KMS-11 (cell line): ENCODE results near the gene KCNE1.
"Not testable (repeated sequence)": the region's sequence is repeated elsewhere in the genome, so short reads cannot be mapped to it uniquely, and the experiment has no call there.

ENCODE experiments used
- H2AFZ ChIP-seq: fragments of 200-600 bp; sonication (generic); 2 replicates; pipeline ENCODE4 v1.6.1; 2016; ENCODE audit warnings: antibody characterized with exemption, mixed run types, low read depth
- H3K27ac ChIP-seq: fragments of 200-600 bp; sonication (generic); 2 replicates; pipeline ENCODE4 v1.6.1; 2016; ENCODE audit warnings: mild to moderate bottlenecking, mixed run types
- H3K27me3 ChIP-seq: fragments of 200-600 bp; sonication (generic); 2 replicates; pipeline ENCODE4 v1.6.1; 2017; ENCODE audit warnings: mild to moderate bottlenecking, low read depth, mixed run types, moderate library complexity; ENCODE audit not compliant: insufficient read depth
- H3K36me3 ChIP-seq: fragments of 200-600 bp; sonication (generic); 2 replicates; pipeline ENCODE4 v1.6.1; 2017; ENCODE audit warnings: mild to moderate bottlenecking, mixed run types; ENCODE audit not compliant: insufficient read depth
- H3K4me1 ChIP-seq: fragments of 200-600 bp; sonication (generic); 2 replicates; pipeline ENCODE4 v1.6.1; 2016; ENCODE audit warnings: mild to moderate bottlenecking, low read depth, mixed run types; ENCODE audit not compliant: poor library complexity, severe bottlenecking
- H3K4me2 ChIP-seq: fragments of 200-600 bp; sonication (generic); 2 replicates; pipeline ENCODE4 v1.7.0; 2016; ENCODE audit warnings: mild to moderate bottlenecking, mixed run types
- H3K4me3 ChIP-seq: fragments of 200-600 bp; sonication (generic); IDR thresholded peaks from 2 replicates; pipeline ENCODE4 v1.6.1; 2017; ENCODE audit warnings: low read depth, low read length, mixed read lengths; ENCODE audit not compliant: insufficient read depth
- H3K79me2 ChIP-seq: fragments of 200-600 bp; sonication (generic); 2 replicates; pipeline ENCODE4 v1.6.1; 2016; ENCODE audit warnings: low read depth, mixed run types; ENCODE audit not compliant: insufficient read depth
- H3K9ac ChIP-seq: fragments of 200-600 bp; sonication (generic); 2 replicates; pipeline ENCODE4 v1.6.1; 2016; ENCODE audit warnings: mild to moderate bottlenecking, mixed run types
- H4K20me1 ChIP-seq: fragments of 200-600 bp; sonication (generic); 2 replicates; pipeline ENCODE4 v1.6.1; 2016; ENCODE audit warnings: mild to moderate bottlenecking, mixed run types; ENCODE audit not compliant: insufficient read depth
- TF ChIP-seq, protein P1 (sequence below): fragments of 200-600 bp; sonication (generic); conservative IDR thresholded peaks from 2 replicates; pipeline ENCODE4 v1.6.1; 2017; ENCODE audit warnings: low read depth, mild to moderate bottlenecking, antibody characterized with exemption, low read length, moderate library complexity, mixed read lengths

The KCNE1 gene

GRCh38 chr21:34498623-34499022 lies 13.4 kb downstream of the KCNE1 start:
- H4K20me1 ChIP-seq, result no peaks in the 10 kb centered on the region
- H3K36me3 ChIP-seq, result no peaks in the 10 kb centered on the region
- no peaks in the 10 kb centered on the region for H3K79me2 ChIP-seq
- H2AFZ ChIP-seq, result no peak overlapping the region
- TF ChIP-seq, protein P1, sequence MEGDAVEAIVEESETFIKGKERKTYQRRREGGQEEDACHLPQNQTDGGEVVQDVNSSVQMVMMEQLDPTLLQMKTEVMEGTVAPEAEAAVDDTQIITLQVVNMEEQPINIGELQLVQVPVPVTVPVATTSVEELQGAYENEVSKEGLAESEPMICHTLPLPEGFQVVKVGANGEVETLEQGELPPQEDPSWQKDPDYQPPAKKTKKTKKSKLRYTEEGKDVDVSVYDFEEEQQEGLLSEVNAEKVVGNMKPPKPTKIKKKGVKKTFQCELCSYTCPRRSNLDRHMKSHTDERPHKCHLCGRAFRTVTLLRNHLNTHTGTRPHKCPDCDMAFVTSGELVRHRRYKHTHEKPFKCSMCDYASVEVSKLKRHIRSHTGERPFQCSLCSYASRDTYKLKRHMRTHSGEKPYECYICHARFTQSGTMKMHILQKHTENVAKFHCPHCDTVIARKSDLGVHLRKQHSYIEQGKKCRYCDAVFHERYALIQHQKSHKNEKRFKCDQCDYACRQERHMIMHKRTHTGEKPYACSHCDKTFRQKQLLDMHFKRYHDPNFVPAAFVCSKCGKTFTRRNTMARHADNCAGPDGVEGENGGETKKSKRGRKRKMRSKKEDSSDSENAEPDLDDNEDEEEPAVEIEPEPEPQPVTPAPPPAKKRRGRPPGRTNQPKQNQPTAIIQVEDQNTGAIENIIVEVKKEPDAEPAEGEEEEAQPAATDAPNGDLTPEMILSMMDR, result no peak
- no peak overlapping the region for H3K9ac ChIP-seq
- H3K4me3 ChIP-seq, result no peak overlapping the region
- H3K4me1 ChIP-seq, result no peaks in the 10 kb centered on the region
- no peak overlapping the region for H3K27ac ChIP-seq
- H3K27me3 ChIP-seq, result no peaks in the 10 kb centered on the region
- no peak overlapping the region for H3K4me2 ChIP-seq

- not testable (repeated sequence) for H3K79me2 ChIP-seq, H3K36me3 ChIP-seq, H3K4me3 ChIP-seq, H3K4me2 ChIP-seq, H3K4me1 ChIP-seq, H3K27me3 ChIP-seq, H3K9ac ChIP-seq, H2AFZ ChIP-seq, H4K20me1 ChIP-seq, H3K27ac ChIP-seq
Measured at GRCh38 chr21:34483854-34484253, 28.2 kb downstream of the KCNE1 start.

GRCh38 chr21:34483435-34483834 lies 28.6 kb downstream of the KCNE1 start:
- not testable (repeated sequence) for H3K9ac ChIP-seq, H3K4me2 ChIP-seq, H3K79me2 ChIP-seq, H3K4me3 ChIP-seq, H3K27ac ChIP-seq, H3K4me1 ChIP-seq, H3K36me3 ChIP-seq, H4K20me1 ChIP-seq, H2AFZ ChIP-seq, H3K27me3 ChIP-seq

DNA sequence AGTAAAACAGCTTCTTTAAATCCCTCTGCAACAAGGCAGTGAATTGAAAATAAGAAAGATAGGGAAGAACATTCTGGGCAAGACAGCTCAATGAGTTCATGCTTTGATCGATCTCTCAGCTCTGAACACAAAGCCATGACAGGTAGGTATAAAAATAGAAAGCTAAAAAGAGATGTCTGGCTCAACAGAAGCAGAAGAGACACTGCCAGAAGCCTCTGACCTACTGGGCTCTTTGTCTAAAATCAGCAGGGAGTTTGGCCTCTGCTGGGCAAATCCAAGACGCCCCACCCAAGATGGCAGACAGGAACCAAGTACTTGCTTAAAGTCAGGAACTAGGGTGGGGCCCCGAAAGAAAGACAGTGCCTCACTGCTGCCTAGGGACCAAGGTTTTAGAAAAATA lies 44.7 kb downstream of the KCNE1 start:
- not testable (repeated sequence) for H3K36me3 ChIP-seq, H4K20me1 ChIP-seq, H3K4me1 ChIP-seq, H3K9ac ChIP-seq, H3K4me2 ChIP-seq, H3K27ac ChIP-seq, H2AFZ ChIP-seq, H3K79me2 ChIP-seq, H3K27me3 ChIP-seq, H3K4me3 ChIP-seq

DNA sequence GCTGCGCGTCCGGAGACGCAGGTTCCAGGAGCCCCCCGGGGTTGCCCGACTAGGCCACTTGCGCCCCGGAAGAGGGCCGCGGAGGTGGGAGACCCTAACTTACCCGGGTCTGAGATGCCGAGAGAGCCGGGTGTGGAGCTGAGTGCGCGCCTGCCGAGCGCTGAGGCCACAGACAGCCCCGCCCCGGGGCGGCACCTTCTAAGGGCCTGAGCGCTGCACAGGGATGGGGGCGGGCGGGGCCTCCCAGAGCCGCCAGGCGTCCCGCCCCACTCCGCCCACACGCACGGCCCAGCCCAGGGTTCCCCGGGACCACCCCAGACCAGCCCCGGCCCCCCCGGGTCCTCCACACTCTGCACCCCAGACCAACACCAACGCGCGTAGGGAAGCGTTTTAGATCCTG lies 52.6 kb downstream of the KCNE1 start:
- H3K36me3 ChIP-seq, H3K27ac ChIP-seq, H4K20me1 ChIP-seq, H2AFZ ChIP-seq, H3K79me2 ChIP-seq, H3K4me3 ChIP-seq, H3K4me1 ChIP-seq, H3K27me3 ChIP-seq, H3K4me2 ChIP-seq, H3K9ac ChIP-seq: not testable (repeated sequence)

- not testable (repeated sequence) for H3K79me2 ChIP-seq, H3K4me3 ChIP-seq, H3K36me3 ChIP-seq, H3K4me2 ChIP-seq, H2AFZ ChIP-seq, H3K27me3 ChIP-seq, H3K27ac ChIP-seq, H4K20me1 ChIP-seq, H3K4me1 ChIP-seq, H3K9ac ChIP-seq
Measured at GRCh38 chr21:34458266-34458665, 53.7 kb downstream of the KCNE1 start.

DNA sequence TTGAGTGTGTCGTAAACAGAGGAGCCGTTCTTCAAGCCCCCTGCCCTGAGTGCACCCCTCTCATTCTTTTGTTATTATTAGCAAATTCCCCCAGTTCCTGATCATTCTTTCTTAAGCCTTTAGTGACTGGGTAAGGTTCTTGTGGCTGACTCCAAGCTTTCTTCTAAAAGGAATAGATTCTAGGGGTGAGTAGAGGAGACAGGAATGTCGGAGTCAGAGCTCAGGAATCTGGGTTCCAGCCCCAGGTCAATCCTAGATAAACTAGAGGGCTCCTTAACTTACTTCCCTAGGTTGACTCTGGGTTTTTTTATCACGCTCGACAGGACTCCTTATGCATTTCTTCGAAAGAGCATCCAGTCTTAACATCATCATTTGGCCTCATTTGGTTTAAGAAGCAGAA lies 55.8 kb downstream of the KCNE1 start:
- H3K9ac ChIP-seq, H4K20me1 ChIP-seq, H3K4me2 ChIP-seq, H2AFZ ChIP-seq, H3K4me1 ChIP-seq, H3K4me3 ChIP-seq, H3K79me2 ChIP-seq, H3K27ac ChIP-seq, H3K27me3 ChIP-seq, H3K36me3 ChIP-seq: not testable (repeated sequence)

DNA sequence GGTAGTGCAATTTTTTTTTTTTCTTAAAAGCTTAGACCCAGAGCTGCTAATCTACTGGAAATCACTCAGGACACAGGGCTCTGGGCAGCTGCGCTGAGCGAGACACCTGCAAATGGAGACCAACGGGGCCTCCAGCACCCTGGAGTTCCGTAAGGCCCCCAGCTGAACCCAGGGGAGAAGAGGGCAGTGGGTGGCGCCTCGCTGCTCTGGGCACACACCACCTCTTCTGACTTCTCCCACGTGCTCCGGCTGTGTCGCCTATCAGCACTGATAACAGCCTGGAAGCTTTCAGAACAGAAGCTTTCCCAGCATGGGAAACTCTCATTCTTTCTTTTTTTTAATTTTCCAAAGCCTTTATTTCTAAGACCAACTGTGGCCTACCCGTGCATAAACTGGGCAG lies 56.4 kb downstream of the KCNE1 start:
- not testable (repeated sequence) for H3K27me3 ChIP-seq, H3K9ac ChIP-seq, H2AFZ ChIP-seq, H3K27ac ChIP-seq, H3K4me2 ChIP-seq, H4K20me1 ChIP-seq, H3K36me3 ChIP-seq, H3K4me3 ChIP-seq, H3K4me1 ChIP-seq, H3K79me2 ChIP-seq

DNA sequence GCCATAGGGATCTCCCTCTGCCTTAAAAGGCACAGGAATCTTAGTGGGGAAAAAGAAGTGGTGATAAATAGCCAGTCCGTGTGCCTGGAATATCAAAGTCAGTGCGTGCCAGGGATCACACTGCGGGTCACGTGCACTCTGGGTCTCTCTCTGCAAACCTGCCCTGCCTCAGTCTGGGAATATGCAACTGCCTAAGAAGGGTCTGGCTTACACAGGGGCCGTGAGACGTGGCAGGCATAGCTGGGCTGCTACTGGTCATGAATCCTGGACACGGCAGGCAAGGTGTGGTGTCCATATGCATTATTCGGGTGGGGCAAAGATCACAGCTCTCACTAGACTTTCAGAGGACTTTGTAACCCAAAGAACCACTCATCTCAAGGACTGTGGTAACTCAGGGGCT lies 65.0 kb downstream of the KCNE1 start:
- not testable (repeated sequence) for H4K20me1 ChIP-seq, H3K4me1 ChIP-seq, H3K9ac ChIP-seq, H3K4me3 ChIP-seq, H3K27ac ChIP-seq, H3K36me3 ChIP-seq, H3K27me3 ChIP-seq, H3K79me2 ChIP-seq, H3K4me2 ChIP-seq, H2AFZ ChIP-seq

DNA sequence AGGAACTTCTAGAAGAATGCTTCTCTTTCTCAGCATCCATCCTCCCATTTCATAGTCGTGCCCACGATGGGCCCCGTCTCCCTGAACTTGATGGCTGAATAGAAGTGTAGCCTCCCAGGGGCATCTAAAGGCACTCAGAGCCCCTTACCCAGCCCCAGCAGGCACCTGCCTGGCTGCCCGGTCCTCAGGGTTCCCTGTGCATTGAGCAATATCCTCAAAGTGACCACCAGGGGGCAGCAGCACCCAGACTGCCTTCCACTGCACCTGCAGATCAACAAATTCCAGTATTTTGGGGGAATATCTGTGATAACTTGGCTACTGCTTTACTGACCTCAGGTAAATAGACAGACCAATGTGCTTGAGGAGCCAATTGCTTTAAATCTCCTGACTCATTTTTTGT lies 68.5 kb downstream of the KCNE1 start:
- not testable (repeated sequence) for H3K36me3 ChIP-seq, H3K27me3 ChIP-seq, H3K4me2 ChIP-seq, H4K20me1 ChIP-seq, H3K4me3 ChIP-seq, H3K27ac ChIP-seq, H3K79me2 ChIP-seq, H2AFZ ChIP-seq, H3K4me1 ChIP-seq, H3K9ac ChIP-seq
